ENCODE results near the gene ZNF727. TPM values are rescaled to one million over a fixed set of nuclear protein-coding genes. Genes with fewer than 3 reads are reported as not detected.

Gene ZNF727
- total RNA-seq, 1 experiment from 2014 or later, result not detected

- TF ChIP-seq FOXP4 (CRISPR knock-in tag; IDR thresholded peaks at IDR 0.05) (no peak), ZNF423 (CRISPR knock-in tag; IDR thresholded peaks at IDR 0.05) (no peak), NFE2L1 (CRISPR knock-in tag; IDR thresholded peaks at IDR 0.05) (no peak), NFATC4 (CRISPR knock-in tag; IDR thresholded peaks at IDR 0.05) (no peak), IRF1 (CRISPR knock-in tag; IDR thresholded peaks at IDR 0.05) (no peak), IRF2 (CRISPR knock-in tag; IDR thresholded peaks at IDR 0.05; ENCODE audit: borderline replicate concordance, low read depth) (no peak), E2F4 (CRISPR knock-in tag; IDR thresholded peaks at IDR 0.05; ENCODE audit: borderline replicate concordance, low read depth) (no peak)
Observed at GRCh38 chr7:64035388-64035787, 9.8 kb upstream of the ZNF727 start (continued).

- H3K9me3 Mint-ChIP-seq, result peaks cover 74% of the 10 kb centered on the region
- H3K4me1 Mint-ChIP-seq, result no peaks in the 10 kb centered on the region
- no peak for DNase-seq (ENCODE audit: low spot score)
- ATAC-seq, result no peak
- no peak overlapping the region for H3K4me3 Mint-ChIP-seq
- TF ChIP-seq OVOL2 (CRISPR knock-in tag; IDR thresholded peaks at IDR 0.05; ENCODE audit: borderline replicate concordance), result no peak
- no peak for TF ChIP-seq NR3C1 (CRISPR knock-in tag; conservative IDR thresholded peaks at IDR 0.05; ENCODE audit: low read depth)
- TF ChIP-seq ZNF396 (CRISPR knock-in tag; IDR thresholded peaks at IDR 0.05; ENCODE audit: borderline replicate concordance), result no peak
- no peak for TF ChIP-seq PREB (CRISPR knock-in tag; IDR thresholded peaks at IDR 0.05; ENCODE audit: borderline replicate concordance)
- TF ChIP-seq EMX1 (CRISPR knock-in tag; IDR thresholded peaks at IDR 0.05), result no peak
- no peak for TF ChIP-seq ZBTB43 (CRISPR knock-in tag; IDR thresholded peaks at IDR 0.05)
- no peak for TF ChIP-seq IRF2 (CRISPR knock-in tag; IDR thresholded peaks at IDR 0.05; ENCODE audit: borderline replicate concordance, low read depth)
- TF ChIP-seq AFF4 (CRISPR knock-in tag; IDR thresholded peaks at IDR 0.05; ENCODE audit: borderline replicate concordance), result no peak
- no peak for TF ChIP-seq ZNF317 (CRISPR knock-in tag; IDR thresholded peaks at IDR 0.05; ENCODE audit: borderline replicate concordance, low read depth)
- TF ChIP-seq RELA (CRISPR knock-in tag; IDR thresholded peaks at IDR 0.05; ENCODE audit: borderline replicate concordance), result no peak
- TF ChIP-seq ETV6 (CRISPR knock-in tag; IDR thresholded peaks at IDR 0.05), result no peak
- no peak for TF ChIP-seq HMGA2 (CRISPR knock-in tag; IDR thresholded peaks at IDR 0.05)
- peaks cover 2% of the 10 kb centered on the region; the same call in 1 of the 2 replicates for H3K27me3 Mint-ChIP-seq (ENCODE audit: low read depth)
- H3K27ac Mint-ChIP-seq, result no peak overlapping the region
- ChIA-PET POLR2A (no interaction called here), CTCF (no interaction called here)
- H3K36me3 Mint-ChIP-seq, result peaks cover 58% of the 10 kb centered on the region
Observed at GRCh38 chr7:64037095-64037494, 8.1 kb upstream of the ZNF727 start.
